GM12864 (cell line): ENCODE measurements around the gene ATXN2.
"Not testable (repeated sequence)": the region's sequence is repeated elsewhere in the genome, so short reads cannot be mapped to it uniquely, and the experiment has no call there.

Source experiments
- DNase-seq: peaks from one replicate; pipeline ENCODE4 v3.0.0-alpha.2; 2011; ENCODE audit warnings: low read depth
- H3K4me3 ChIP-seq: 2 replicates; pipeline ENCODE4 v1.5.1; 2011; ENCODE audit warnings: mild to moderate bottlenecking, low read depth, low read length, control low read depth
- CTCF ChIP-seq: IDR thresholded peaks from 2 replicates; pipeline ENCODE4 v1.5.1; 2011; ENCODE audit warnings: low read depth, mild to moderate bottlenecking, moderate library complexity, low read length, control low read depth, inconsistent platforms; ENCODE audit errors: missing control alignments

Gene ATXN2

GRCh38 chr12:111569363-111570083 lies 29.6 kb downstream of the ATXN2 start:
- TF ChIP-seq CTCF, result no peak
- no peak overlapping the region for H3K4me3 ChIP-seq
- DNase-seq, result no peak

- not testable (repeated sequence) for H3K4me3 ChIP-seq, DNase-seq
Measured at GRCh38 chr12:111560844-111561243, 38.3 kb downstream of the ATXN2 start.

- DNase-seq, result no peak
- TF ChIP-seq CTCF, result no peak
- H3K4me3 ChIP-seq, result no peak overlapping the region
Measured at GRCh38 chr12:111558107-111558376, 41.1 kb downstream of the ATXN2 start.

GRCh38 chr12:111557271-111558106 lies 41.6 kb downstream of the ATXN2 start:
- H3K4me3 ChIP-seq, result no peak overlapping the region
- no peak for TF ChIP-seq CTCF
- DNase-seq, result no peak

GRCh38 chr12:111556676-111557075 lies 42.4 kb downstream of the ATXN2 start:
- DNase-seq, result no peak
- no peak overlapping the region for H3K4me3 ChIP-seq
- no peak for TF ChIP-seq CTCF

GRCh38 chr12:111555313-111555712 lies 43.8 kb downstream of the ATXN2 start:
- not testable (repeated sequence) for DNase-seq, H3K4me3 ChIP-seq

- no peak overlapping the region for H3K4me3 ChIP-seq
- TF ChIP-seq CTCF, result no peak
- DNase-seq, result no peak
Measured at GRCh38 chr12:111546758-111547383, 52.2 kb downstream of the ATXN2 start.
